IPS DF 4.7 (cell line): ENCODE data around the gene GARIN5B.

Experiments used
- DNase-seq: peaks from one replicate; pipeline ENCODE4 v3.0.0-alpha.2; 2013; ENCODE audit warnings: low spot score; ENCODE audit errors: extremely low read depth

GARIN5B gene

GRCh38 chr19:55389386-55390317 is 26.6 kb upstream of the GARIN5B start:
- DNase-seq: no peak

DNA sequence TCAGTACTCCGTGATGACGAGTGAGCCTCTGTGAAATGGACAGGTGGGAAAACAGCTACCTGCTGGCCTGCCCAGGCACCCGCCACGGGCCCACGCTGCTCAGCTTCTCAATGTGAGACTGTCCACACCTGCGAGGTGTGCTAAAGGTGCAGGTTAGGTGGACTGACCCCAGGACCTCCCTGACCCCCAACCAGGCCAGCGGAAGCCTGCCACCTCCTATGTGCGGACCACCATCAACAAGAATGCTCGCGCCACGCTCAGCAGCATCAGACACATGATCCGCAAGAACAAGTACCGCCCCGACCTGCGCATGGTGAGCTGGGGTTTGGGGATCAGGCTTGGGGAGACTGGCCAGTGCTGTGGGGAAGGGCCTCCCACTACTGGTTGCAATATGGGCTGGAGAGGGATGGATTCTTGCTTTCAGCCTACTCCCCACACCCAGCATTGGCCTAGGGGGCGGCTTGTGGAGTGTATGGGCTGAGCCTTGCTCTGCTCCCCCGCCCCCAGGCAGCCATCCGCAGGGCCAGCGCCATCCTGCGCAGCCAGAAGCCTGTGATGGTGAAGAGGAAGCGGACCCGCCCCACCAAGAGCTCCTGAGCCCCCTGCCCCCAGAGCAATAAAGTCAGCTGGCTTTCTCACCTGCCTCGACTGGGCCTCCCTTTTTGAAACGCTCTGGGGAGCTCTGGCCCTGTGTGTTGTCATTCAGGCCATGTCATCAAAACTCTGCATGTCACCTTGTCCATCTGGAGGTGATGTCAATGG is 24.9 kb upstream of the GARIN5B start:
- no peak for DNase-seq

GRCh38 chr19:55386493-55386971 is 23.5 kb upstream of the GARIN5B start:
- DNase-seq: no peak

GRCh38 chr19:55385724-55386492 is 22.8 kb upstream of the GARIN5B start, which contains the start of gene RPL28:
Gene RPL28 (plus strand): TSS chr19:55385932. CDS start chr19:55386358, 426 bp downstream.
- peak; percentile 97 for DNase-seq

- DNase-seq: peak; percentile 72
Observed at GRCh38 chr19:55384920-55385723, 22.1 kb upstream of the GARIN5B start.

GRCh38 chr19:55384131-55384919 is 21.3 kb upstream of the GARIN5B start, which contains the start of gene TMEM238:
Gene TMEM238 (minus strand): TSS chr19:55384292. CDS start chr19:55384259, 33 bp downstream.
- no peak for DNase-seq

- no peak for DNase-seq
Observed at GRCh38 chr19:55383279-55384130, 20.4 kb upstream of the GARIN5B start.

DNA sequence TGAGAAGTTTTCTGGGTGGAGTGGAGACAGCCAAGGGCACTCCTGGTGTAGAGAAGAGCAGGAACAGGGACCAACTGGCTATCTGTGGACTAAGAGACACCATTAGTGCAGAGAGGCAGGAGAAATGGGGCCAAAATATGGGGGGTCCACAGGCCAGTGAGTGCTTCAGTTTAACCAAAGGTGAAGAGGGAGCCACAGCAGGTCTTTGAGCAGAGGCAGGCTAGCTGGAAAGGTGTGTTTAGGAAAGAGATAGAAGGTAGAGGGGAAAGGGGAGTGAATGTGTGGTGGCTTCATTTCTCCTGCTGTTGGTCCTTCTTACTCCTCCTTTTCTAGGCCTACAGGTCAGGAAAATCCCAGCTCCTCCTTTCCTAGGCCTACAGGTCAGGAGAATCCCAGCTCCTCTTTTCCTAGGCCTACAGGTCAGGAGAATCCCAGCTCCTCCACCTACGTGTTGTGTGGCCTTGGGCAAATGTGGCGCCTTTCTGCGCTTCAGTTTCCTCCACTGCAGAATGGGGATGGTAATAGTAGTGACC is 19.5 kb upstream of the GARIN5B start:
- DNase-seq: no peak

- DNase-seq: no peak
Observed at GRCh38 chr19:55382013-55382412, 19.0 kb upstream of the GARIN5B start.

DNA sequence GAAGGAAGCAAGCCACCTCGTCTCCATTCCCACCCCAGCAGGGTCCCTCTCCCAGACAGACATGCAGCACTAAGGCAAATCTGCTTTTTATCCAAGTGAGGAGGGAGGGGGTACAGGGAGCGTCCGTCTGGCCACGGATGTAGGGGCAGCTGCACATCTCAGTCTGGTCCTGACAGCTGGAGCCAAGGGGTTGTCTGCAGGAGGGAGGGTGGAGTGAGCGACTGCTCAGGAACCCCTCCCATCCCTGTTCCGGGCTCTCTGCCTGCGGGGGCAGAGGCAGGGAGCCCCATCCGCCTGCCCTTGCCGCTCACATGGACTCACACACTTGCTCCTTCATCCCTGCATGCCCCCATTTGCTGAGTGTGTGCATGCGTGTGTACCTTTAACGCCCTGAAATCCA is 16.1 kb upstream of the GARIN5B start:
- no peak for DNase-seq

DNA sequence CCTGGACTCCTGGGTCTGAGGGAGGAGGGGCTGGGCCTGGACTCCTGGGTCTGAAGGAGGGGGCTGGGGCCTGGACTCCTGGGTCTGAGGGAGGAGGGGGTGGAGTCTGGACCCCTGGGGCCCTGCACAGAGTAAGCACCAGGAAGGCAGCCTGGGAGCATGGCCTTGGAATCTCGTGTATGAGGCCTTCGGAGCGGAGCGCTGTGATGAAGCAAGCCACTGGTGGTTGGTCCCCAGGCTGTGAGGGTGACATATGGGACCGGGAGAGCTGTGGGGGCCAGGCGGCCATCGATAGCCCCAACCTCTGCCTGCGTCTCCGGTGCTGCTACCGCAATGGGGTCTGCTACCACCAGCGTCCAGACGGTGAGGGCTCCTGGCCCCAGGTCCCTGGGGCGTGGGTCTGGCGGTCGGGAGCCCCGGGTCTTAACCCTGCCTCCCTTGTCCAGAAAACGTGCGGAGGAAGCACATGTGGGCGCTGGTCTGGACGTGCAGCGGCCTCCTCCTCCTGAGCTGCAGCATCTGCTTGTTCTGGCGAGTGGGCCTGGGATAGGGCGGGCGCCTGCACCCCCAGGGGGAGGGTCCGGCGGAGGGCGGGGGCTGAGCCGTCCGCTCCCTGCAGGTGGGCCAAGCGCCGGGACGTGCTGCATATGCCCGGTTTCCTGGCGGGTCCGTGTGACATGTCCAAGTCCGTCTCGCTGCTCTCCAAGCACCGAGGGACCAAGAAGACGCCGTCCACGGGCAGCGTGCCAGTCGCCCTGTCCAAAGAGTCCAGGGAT is 14.5 kb upstream of the GARIN5B start:
- no peak for DNase-seq

DNA sequence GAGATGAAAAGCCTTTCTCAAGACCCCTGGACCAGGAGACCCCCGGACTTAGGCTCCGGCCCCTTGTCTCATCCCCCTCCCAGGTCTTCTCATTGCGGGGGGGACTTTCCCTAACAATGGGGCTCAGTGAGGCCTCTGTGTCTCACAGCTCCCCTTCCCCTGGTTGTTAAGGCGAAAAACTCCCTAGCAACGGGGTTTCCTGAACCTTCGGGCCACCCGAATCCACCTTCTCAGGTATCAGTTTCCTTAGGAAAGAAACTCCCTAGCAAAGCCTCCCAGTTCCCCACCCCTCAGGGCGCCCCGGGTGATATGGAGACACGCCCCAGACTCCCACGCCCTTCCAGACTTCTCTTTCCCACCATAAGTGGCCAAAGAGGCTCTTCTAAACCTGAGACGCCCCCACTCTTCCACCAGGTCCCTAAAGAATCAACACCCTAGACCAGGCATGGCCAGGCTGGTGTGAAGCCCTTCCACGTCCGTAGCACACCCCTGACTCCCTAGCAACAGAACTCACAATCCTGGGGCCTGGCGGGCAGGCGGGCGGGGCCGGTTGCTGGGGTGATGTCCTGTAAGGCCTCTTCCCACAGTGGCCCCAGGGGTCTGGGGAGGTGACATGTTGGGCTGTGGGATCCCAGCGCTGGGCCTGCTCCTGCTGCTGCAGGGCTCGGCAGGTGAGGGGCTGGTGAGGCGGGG is 13.3 kb upstream of the GARIN5B start, which contains the start of gene TMEM190:
TMEM190 (plus strand) TSS at position 586 of the 693 bp plus-strand sequence; CDS start at position 614, 28 bp downstream.
- no peak for DNase-seq

DNA sequence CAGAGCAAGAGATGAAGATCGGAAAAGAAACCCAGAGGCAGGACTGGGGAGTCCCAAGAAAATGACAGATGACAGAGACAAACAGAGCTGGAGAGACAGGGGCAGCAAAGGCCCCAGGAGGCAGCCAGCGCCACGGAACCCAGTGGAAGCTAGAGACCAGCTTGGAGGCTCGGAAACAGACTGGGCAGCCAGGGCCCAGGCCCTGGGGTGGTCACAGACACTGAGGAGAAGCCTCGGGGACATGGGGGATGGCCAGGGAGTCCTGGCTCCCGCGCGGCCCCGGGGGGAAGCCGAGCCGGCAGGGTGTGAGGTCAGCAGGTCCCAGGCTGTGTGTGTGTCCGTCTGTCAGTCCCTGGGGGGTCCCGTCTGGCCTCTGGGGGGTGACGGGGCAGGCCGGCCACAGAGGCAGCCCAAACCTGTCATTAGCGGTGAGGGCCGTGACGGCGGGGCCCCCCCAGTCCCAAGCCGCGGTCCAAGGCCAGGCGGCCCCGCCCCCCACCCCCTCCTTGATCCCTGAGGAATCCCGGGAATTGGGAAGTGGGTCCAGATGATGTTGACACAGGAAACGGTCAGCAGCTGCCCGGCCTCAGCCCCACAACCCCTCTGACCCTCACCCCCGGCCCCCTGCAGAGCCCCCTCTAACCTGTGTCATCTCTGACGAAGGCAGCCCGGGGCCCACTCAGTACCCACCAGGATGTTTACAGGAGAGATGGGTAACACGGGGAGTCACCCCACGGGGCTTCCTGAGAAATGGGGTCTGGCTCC is 11.1 kb upstream of the GARIN5B start:
- no peak for DNase-seq

- no peak for DNase-seq
Observed at GRCh38 chr19:55373306-55373992, 10.4 kb upstream of the GARIN5B start.

DNA sequence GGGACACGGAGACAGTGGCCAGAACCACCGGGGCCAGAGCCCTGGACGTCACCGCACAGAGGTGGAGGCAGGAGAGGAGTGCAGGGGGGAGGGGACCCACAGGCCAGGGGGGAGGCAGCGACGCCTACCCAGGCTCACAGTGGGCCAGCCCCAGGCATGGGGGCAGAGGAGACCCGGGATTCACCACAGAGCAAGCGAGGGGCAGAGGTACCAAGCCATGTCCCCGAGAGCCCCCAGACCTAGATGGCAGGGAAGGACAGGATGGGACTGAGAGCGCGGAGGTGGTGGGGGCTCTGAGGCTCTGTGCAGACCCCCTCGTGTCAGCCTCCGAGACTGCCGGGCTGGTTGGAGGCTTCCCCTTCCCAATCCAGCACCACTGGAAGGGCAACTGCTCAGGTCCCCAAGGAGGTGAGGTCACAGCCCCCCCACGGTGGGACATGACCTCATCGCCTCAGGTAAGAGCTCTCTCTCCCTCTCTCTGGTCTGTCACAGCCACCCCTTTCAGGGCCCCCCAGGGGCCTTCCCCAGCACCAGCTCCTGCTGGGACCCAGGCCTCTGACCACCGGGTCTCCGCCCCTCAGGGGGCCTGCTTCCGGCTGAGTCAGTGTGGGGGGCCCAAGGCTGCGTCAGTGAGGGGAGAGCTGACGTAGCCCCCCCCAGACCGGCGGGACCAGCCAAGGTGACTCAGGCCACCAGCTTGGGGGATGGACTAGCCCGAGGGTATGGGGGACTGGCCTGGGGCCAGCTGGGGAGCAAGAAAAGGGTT is 9.4 kb upstream of the GARIN5B start:
- no peak for DNase-seq
